ENCODE data around the gene TRHDE. TPM values are rescaled to one million over a fixed set of nuclear protein-coding genes. Genes with fewer than 3 reads are reported as not detected.

Gene TRHDE
- polyA plus RNA-seq, 1 experiment: 17.1 TPM

DNA sequence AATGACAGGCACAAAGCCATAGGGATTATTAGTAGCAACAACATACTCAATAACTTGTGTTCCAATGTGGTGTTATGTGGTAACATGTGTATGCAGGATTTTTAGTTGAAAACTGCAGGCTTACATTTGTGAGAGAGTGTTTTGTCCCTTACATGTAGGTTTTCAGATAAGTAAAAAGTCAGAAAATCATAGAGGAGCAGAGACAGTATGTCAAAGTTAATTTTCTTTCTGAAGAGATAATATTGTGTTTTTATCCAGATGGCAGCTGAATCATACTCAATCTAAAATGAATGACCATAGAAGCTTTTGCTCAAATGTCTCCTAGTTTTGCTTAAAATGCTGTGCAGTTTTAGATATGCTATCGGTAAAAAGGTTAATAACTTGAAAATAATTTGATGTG is 277.0 kb downstream of the TRHDE start:
- DNase-seq (ENCODE audit: low read depth): no peak
- ChIA-PET CTCF (no interaction called here), POLR2A (no interaction called here)
- Histone ChIP-seq H3K27me3 (ENCODE audit: control insufficient read depth, insufficient read depth, low read length) (no peaks in the 10 kb centered on the region), H3K36me3 (ENCODE audit: control insufficient read depth, insufficient read depth, low read length) (no peaks in the 10 kb centered on the region), H3K4me3 (ENCODE audit: low read depth, low read length) (no peak overlapping the region)
- TF ChIP-seq, protein P1, sequence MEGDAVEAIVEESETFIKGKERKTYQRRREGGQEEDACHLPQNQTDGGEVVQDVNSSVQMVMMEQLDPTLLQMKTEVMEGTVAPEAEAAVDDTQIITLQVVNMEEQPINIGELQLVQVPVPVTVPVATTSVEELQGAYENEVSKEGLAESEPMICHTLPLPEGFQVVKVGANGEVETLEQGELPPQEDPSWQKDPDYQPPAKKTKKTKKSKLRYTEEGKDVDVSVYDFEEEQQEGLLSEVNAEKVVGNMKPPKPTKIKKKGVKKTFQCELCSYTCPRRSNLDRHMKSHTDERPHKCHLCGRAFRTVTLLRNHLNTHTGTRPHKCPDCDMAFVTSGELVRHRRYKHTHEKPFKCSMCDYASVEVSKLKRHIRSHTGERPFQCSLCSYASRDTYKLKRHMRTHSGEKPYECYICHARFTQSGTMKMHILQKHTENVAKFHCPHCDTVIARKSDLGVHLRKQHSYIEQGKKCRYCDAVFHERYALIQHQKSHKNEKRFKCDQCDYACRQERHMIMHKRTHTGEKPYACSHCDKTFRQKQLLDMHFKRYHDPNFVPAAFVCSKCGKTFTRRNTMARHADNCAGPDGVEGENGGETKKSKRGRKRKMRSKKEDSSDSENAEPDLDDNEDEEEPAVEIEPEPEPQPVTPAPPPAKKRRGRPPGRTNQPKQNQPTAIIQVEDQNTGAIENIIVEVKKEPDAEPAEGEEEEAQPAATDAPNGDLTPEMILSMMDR (IDR thresholded peaks at IDR 0.05; ENCODE audit: insufficient read depth, low read depth, low read length): no peak

DNA sequence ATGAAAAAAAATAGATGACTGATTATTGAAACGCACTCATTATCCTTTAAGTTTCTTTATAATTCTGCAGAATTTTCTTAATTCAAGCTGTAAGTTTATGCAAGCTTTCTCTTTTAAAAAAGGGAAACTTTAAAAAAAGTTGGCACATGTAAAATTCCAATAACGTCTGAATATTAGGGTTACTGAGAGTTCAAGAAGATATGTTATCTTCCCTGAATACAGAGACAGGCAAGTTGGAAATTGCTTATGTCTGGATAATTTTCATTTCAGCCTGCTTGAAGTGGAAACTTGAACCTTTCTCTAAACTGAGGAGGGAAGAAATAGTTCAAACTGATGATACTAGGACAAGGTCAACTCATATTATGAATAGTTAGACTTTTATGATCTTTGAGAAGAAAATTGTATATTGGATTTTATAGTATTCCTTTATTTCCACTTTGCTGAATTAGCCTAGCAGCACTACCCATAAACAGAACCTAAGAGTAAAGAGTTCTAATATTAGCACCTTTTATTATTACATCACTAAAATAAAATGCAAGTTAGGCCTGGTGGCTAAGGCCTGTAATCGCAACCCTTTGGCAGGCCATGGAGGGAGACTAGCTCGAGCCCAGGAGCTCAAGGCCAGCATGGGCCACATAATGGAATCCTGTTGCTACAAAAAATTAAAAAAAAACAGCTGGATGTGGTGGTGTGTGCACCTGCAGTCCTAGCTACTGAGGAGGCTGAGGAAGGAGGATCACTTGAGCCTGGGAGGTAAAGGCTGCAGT is 288.0 kb downstream of the TRHDE start:
- H3K36me3 ChIP-seq (ENCODE audit: control insufficient read depth, insufficient read depth, low read length): no peaks in the 10 kb centered on the region
- DNase-seq (ENCODE audit: low read depth): no peak
- TF ChIP-seq, protein P1 (IDR thresholded peaks at IDR 0.05; ENCODE audit: insufficient read depth, low read depth, low read length): no peak
- ChIA-PET POLR2A (no interaction called here), CTCF (no interaction called here)
- no peak overlapping the region for H3K4me3 ChIP-seq (ENCODE audit: low read depth, low read length)
- H3K27me3 ChIP-seq (ENCODE audit: control insufficient read depth, insufficient read depth, low read length): no peaks in the 10 kb centered on the region

DNA sequence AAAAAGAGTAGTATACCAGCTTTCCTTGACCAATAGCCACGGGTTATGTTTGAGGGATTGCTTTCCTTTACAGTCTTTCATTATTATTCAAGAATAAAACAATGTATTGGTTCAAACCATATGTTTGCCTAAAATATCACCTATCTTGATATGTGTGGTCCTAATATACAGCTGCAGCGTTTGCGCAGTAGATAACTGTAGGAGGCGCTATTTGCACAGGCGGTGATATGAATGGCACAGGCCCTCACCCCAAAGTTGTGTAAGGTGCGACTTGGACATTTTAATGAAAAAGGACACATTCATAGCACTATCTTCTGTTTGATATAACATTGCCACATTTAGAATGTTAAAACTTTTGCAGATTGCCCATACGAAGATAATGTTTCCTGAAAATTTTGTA is 298.4 kb downstream of the TRHDE start:
- DNase-seq (ENCODE audit: low read depth): no peak
- 0 out of 2 replicates have a peak, but pooled peaks cover 1% of the 10 kb centered on the region for H3K36me3 ChIP-seq (ENCODE audit: control insufficient read depth, insufficient read depth, low read length)
- CTCF ChIA-PET: interaction anchor here (0.8 kb wide), 1 partner anchor 12 kb away, joined by 3 read pairs; no protein-coding TSS in a partner anchor
- no peaks in the 10 kb centered on the region for H3K27me3 ChIP-seq (ENCODE audit: control insufficient read depth, insufficient read depth, low read length)
- H3K4me3 ChIP-seq (ENCODE audit: low read depth, low read length): no peak overlapping the region
- POLR2A ChIA-PET: no interaction called here
- TF ChIP-seq, protein P1 (IDR thresholded peaks at IDR 0.05; ENCODE audit: insufficient read depth, low read depth, low read length): no peak

DNA sequence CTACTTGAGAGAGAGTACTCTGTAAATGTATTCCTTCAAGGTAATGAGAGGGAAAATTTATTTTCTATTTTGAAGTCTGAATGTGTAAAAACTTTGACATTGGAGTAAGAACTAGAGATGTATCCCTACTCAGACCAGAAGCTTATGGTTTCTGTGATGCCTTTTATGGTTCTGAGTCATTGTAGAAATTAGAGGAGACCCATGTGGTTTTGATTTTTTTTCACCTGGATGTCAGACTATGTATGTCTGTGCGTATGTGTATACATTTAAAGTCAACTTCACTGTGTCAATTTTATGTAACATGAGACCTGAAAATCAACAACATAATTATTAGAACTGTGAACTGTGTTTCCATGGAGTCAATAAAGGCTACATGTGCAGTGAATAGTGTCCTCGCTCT is 302.0 kb downstream of the TRHDE start:
- CTCF ChIA-PET: no interaction called here
- Histone ChIP-seq H3K4me3 (ENCODE audit: low read depth, low read length) (no peak overlapping the region), H3K27me3 (ENCODE audit: control insufficient read depth, insufficient read depth, low read length) (no peaks in the 10 kb centered on the region), H3K36me3 (ENCODE audit: control insufficient read depth, insufficient read depth, low read length) (no peaks in the 10 kb centered on the region)
- TF ChIP-seq, protein P1 (IDR thresholded peaks at IDR 0.05; ENCODE audit: insufficient read depth, low read depth, low read length): no peak
- DNase-seq (ENCODE audit: low read depth): no peak
- POLR2A ChIA-PET: no interaction called here

- no peaks in the 10 kb centered on the region for H3K36me3 ChIP-seq (ENCODE audit: control insufficient read depth, insufficient read depth, low read length)
Measured at GRCh38 chr12:72578327-72578726, 306.2 kb downstream of the TRHDE start.

More at GRCh38 chr12:72578327-72578726, 306.2 kb downstream of the TRHDE start:
- DNase-seq (ENCODE audit: low read depth): no peak
- CTCF ChIA-PET: no interaction called here
- Histone ChIP-seq H3K4me3 (ENCODE audit: low read depth, low read length) (no peak overlapping the region), H3K27me3 (ENCODE audit: control insufficient read depth, insufficient read depth, low read length) (no peaks in the 10 kb centered on the region)
- POLR2A ChIA-PET: no interaction called here
- TF ChIP-seq, protein P1 (IDR thresholded peaks at IDR 0.05; ENCODE audit: insufficient read depth, low read depth, low read length): no peak

Measured in BJ (cell line).